ACC112 (cell line): Measurements from ENCODE around the gene ATG16L1.

ENCODE experiments used
- H2AFZ ChIP-seq: fragments of 200-600 bp; sonication (generic); one replicate; pipeline ENCODE4 v1.6.0; 2017; ENCODE audit warnings: antibody characterized with exemption, low read length; ENCODE audit not compliant: unreplicated experiment
- H3K27ac ChIP-seq: fragments of 200-600 bp; sonication (generic); 2 replicates; pipeline ENCODE4 v1.5.1; 2014; ENCODE audit warnings: low read depth, mild to moderate bottlenecking, antibody characterized with exemption, low read length, moderate library complexity
- H3K27me3 ChIP-seq: fragments of 200-600 bp; sonication (generic); 2 replicates; pipeline ENCODE4 v1.6.1; 2014; ENCODE audit warnings: mild to moderate bottlenecking, antibody characterized with exemption, low read length, moderate library complexity, mixed read lengths; ENCODE audit not compliant: insufficient read depth
- H3K36me3 ChIP-seq: fragments of 200-600 bp; sonication (generic); 2 replicates; pipeline ENCODE4 v1.6.1; 2016; ENCODE audit warnings: mild to moderate bottlenecking, antibody characterized with exemption, low read length, moderate library complexity, mixed read lengths; ENCODE audit not compliant: insufficient read depth
- H3K4me1 ChIP-seq: fragments of 200-600 bp; sonication (generic); one replicate; pipeline ENCODE4 v1.6.1; 2016; ENCODE audit warnings: low read length, mixed read lengths; ENCODE audit not compliant: insufficient read depth, unreplicated experiment, control insufficient read depth
- H3K4me3 ChIP-seq: fragments of 200-600 bp; sonication (generic); 2 replicates; pipeline ENCODE4 v1.5.1; 2014; ENCODE audit warnings: mild to moderate bottlenecking, low read depth, low read length
- H3K79me2 ChIP-seq: fragments of 200-600 bp; sonication (generic); one replicate; pipeline ENCODE4 v1.6.0; 2016; ENCODE audit warnings: low read length; ENCODE audit not compliant: control insufficient read depth, unreplicated experiment, insufficient read depth

The ATG16L1 gene

DNA sequence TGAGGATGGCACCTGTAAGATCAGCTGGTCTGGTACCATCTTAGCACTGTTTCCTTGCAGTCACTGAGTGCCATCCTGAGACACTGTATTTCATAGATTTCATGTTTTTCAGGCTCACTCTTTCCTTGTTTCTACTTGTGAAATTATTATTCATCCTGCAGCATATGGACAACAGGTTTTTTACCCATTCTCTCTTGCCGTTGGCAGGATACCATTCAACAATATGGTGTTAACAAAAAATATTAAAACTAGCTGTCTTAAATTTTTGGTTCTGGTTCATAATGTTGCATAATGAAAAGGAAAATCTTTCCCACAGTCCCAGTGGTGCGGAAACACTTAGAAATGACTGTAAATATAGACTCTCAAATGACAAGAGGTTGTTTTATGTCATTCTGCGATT, 23.1 kb upstream of the ATG16L1 start:
- Histone ChIP-seq H3K27me3 (peaks cover 39% of the 10 kb centered on the region), H3K79me2 (no peaks in the 10 kb centered on the region), H3K27ac (no peak overlapping the region), H3K4me1 (no peaks in the 10 kb centered on the region), H2AFZ (no peak overlapping the region), H3K36me3 (no peaks in the 10 kb centered on the region), H3K4me3 (no peak overlapping the region)

DNA sequence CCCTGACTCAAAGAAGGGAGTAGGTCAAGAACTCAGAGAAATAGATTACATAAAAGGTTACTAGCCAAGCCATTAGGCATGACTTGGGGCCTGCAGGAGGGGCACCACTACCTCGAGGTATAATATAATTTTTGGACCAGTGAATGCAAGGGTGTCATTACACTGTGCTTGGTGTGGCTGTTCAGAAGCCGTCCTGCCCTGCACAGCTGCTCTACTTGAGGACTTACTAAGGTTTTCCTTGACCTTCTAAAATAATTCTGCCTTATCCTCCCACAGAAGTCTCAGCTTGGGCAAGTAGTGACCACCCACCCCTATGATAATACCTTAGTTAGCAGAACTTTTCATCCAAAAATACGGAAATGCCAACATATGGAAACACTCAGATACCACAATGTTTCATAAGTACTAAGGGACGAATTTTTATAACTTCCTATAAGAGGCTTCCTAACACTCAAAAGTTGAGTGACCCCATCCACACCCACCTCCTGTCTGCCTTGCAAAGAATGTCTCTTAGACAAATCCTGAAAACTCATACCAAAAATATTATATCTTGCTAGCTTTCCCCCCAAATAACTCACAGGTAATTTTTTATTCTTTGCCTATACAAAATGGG, 17.7 kb upstream of the ATG16L1 start:
- Histone ChIP-seq H3K36me3 (no peaks in the 10 kb centered on the region), H3K27me3 (peaks cover 1% of the 10 kb centered on the region), H3K27ac (no peak overlapping the region), H2AFZ (no peak overlapping the region), H3K4me3 (no peak overlapping the region), H3K79me2 (no peaks in the 10 kb centered on the region), H3K4me1 (no peaks in the 10 kb centered on the region)

DNA sequence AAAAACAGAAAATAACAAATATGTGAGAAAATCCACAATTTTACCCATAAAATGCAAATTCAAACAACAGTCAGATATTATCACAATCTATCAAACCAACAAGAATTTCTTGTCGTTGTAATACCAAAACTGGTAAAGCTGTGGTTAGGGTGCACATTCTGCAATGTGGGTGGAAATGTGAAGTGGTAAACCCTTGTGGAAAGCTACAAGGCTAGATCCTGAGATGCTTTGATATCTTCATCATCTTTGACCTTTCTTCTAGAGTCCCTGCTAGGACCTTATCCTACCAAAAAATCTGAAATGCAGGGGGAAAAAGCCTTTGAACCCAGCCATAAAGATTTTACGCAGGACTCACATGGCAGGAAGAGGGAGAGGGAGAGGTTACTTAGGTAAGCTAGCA, 17.2 kb upstream of the ATG16L1 start:
- Histone ChIP-seq H3K27ac (no peak overlapping the region), H3K4me3 (no peak overlapping the region), H3K79me2 (no peaks in the 10 kb centered on the region), H3K27me3 (no peaks in the 10 kb centered on the region), H3K4me1 (no peaks in the 10 kb centered on the region), H2AFZ (no peak overlapping the region), H3K36me3 (no peaks in the 10 kb centered on the region)

DNA sequence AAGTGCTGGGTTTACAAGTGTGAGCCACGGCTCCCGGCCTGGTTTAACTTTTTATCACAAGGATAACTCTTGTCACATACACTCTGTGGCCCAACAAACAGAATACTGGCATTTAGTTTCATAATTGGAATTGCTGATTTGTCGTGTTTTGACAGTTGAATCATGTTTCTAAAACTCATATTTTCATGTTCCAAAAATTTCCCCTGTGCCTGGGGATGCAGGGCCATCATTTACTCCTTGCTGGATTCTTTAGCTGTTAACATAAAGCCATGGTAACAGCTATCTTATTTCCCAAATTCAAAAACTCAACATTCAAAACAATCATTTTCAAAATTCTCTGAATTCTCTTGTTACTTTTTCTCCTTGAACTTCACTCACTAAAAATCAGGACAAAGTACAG, 16.5 kb upstream of the ATG16L1 start:
- H3K27ac ChIP-seq, result no peak overlapping the region
- H2AFZ ChIP-seq, result no peak overlapping the region
- H3K36me3 ChIP-seq, result no peaks in the 10 kb centered on the region
- no peaks in the 10 kb centered on the region for H3K79me2 ChIP-seq
- H3K27me3 ChIP-seq, result no peaks in the 10 kb centered on the region
- no peak overlapping the region for H3K4me3 ChIP-seq
- no peaks in the 10 kb centered on the region for H3K4me1 ChIP-seq

DNA sequence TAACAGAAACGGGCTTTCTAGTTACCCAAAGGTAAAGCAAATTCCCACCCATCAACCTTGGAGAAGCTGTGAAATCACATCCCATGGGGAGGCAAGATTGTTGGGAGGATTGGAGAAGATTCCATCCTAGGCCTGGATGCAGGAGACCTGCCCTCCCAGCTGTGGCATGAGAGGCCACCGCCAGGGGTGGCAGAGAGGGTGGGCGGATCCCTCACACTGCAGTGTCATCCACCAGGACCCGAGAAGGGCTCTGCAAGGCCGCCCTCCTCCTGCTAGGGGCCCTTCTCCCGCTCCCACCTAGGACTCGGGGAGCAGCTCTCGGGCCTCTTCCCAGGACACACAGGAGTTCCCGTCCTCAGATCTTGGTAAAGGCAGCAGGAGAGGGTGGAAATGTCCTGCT, 15.5 kb upstream of the ATG16L1 start:
- Histone ChIP-seq H3K27me3 (no peaks in the 10 kb centered on the region), H3K4me3 (no peak overlapping the region), H3K36me3 (no peaks in the 10 kb centered on the region), H2AFZ (no peak overlapping the region), H3K79me2 (no peaks in the 10 kb centered on the region), H3K4me1 (no peaks in the 10 kb centered on the region), H3K27ac (no peak overlapping the region)

DNA sequence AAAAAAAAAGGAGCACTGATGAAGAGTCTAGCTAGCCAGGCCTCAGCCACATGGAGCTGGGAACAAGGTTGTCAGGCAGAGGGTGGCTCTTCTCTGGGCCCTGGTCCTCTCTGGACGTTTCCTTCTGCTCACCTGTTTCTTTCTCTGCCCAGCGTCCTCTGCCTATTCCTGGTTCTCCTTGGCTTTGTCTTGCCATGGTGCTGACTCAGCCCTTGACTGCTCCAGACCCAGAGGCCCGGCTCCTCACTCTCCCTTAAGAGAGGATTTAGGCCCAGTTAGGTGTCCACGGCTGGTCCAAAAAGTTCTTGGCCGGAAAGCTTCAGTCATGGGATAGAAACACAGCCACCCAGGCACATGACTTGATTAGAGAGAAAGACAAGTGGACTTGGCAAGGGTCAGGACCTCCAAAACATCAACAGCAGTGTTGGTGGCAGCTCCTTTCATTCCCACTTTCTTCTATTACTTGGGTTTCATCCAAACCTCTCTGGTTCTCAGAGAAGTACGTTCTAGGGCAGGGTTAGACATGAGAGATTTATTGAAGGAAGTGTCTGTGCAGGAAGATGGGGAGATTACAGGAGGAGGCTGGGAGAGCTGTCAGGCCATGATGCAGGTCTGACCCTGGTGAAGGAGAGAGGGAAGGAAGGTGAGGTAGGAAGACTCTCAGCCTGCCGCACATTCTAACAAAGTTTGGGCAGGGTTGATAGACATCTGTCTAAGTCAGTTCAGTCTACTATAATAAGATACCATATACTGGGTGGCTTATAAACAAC, 14.5 kb upstream of the ATG16L1 start:
- Histone ChIP-seq H2AFZ (no peak overlapping the region), H3K4me3 (no peak overlapping the region), H3K27ac (no peak overlapping the region), H3K4me1 (no peaks in the 10 kb centered on the region), H3K27me3 (no peaks in the 10 kb centered on the region), H3K79me2 (no peaks in the 10 kb centered on the region), H3K36me3 (no peaks in the 10 kb centered on the region)

DNA sequence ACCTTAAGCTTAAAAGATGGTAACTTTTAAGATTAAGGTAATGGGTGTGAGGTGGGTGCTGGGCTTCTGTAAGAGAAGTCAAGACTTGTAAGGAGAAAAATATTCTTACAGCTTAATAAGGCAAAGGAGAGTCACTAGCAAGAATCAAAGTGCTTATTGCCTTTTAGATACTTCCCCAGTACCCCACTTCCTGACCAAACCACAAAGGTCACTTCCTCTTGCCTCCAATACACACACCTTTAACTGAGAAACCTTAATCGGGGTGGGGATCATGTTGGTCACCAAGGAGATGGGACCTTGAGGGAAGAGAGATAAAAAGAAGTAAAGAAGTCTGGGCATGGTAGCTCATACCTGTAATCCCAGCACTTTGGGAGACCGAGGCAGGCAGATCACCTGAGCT, 10.6 kb upstream of the ATG16L1 start:
- Histone ChIP-seq H3K27ac (no peak overlapping the region), H3K36me3 (no peaks in the 10 kb centered on the region), H2AFZ (no peak overlapping the region), H3K27me3 (no peaks in the 10 kb centered on the region), H3K4me3 (no peak overlapping the region), H3K4me1 (peaks cover 3% of the 10 kb centered on the region), H3K79me2 (no peaks in the 10 kb centered on the region)

DNA sequence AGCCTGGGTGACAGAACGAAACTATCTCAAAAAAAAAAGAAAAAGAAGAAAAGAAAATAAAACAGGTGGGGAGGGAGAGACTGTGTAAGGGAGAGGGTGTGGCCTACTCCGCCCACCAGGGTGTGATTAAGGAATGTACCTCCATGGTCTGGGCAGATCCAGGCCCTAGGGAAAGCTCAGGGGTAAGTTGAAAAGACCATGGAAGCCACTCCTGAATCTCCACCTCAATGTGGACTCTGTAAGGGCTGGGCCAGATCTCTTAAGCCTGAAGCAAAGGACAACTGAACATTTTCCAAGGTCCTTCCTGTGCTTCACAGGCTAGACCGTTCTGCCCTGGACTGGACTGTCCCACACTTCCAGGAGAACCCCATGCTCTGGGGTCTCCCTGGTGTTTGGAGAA, 9.7 kb upstream of the ATG16L1 start:
- Histone ChIP-seq H3K36me3 (no peaks in the 10 kb centered on the region), H3K27me3 (no peaks in the 10 kb centered on the region), H3K4me3 (no peak overlapping the region), H3K4me1 (peaks cover 3% of the 10 kb centered on the region), H2AFZ (no peak overlapping the region), H3K27ac (no peak overlapping the region), H3K79me2 (no peaks in the 10 kb centered on the region)

DNA sequence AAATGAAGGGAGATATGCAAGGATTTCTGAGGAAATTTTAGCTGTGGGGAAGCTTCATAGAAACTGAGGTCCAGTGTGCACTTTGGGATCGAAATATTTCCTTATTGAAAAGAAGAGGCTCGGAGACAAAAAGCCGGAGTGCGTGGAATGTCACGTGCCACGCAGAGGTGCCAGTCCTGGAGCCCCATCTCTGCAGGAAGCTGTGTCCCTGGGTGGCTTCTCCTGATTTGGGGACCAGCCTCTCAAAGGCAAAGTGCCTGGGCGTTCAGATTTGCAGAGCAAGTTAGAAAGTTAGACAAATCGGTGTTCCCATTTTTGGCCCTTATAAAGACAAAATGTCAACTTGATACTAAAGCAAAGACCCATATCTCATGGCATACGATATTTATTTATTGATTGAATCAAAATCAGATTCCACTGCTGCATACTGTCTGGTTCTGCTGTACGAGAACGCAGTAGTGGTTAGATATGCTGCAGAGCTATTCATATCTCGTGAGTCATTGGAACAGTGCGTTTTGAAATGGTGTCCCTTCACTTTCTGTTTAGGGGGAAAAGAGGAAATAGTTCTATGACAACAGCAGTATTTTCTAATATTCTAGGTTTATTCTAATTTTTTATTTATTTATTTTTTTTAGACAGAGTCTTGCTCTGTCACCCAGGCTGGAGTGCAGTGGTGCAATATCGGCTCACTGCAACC, 9.1 kb upstream of the ATG16L1 start:
- H3K4me1 ChIP-seq, result peaks cover 3% of the 10 kb centered on the region
- no peaks in the 10 kb centered on the region for H3K27me3 ChIP-seq
- no peak overlapping the region for H3K27ac ChIP-seq
- H3K79me2 ChIP-seq, result no peaks in the 10 kb centered on the region
- no peak overlapping the region for H2AFZ ChIP-seq
- H3K36me3 ChIP-seq, result no peaks in the 10 kb centered on the region
- no peak overlapping the region for H3K4me3 ChIP-seq

DNA sequence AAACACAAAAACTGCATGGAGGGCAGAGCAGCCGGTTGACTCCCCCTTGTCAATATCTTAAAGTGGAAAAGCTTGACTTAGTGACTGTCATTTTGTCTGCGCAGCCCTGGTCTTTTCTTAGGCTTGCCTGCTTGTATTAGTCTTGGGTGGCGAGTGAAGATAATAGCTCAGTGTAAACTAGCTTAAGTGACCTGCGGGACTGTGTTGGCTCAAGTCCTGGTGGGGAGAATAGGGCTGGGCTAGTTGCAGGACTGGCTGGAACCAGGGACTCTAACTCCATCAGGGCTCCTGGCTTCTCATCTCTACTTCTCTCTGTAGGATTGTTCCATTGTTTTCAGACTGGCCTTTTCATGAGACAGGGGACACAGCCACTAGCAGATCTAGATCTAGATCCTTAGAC, 8.1 kb upstream of the ATG16L1 start:
- H3K4me3 ChIP-seq, result no peak overlapping the region
- no peaks in the 10 kb centered on the region for H3K79me2 ChIP-seq
- peaks cover 3% of the 10 kb centered on the region for H3K4me1 ChIP-seq

DNA sequence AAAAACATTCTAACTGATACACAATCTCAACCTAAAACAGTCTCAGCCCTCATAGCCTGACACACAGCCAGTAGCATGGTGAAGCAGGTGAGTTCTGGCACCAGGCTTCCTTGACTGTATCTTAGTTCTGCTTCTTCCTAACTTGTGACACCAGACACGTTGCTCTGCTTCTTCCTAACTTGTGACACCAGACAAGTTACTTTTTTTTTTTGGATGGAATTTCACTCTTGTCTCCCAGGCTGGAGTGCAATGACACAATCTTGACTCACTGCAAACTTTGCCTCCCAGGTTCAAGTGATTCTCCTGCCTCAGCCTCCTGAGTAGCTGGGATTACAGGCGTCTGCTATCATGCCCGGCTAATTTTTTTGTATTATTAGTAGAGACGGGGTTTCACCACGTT, 6.7 kb upstream of the ATG16L1 start:
- H3K4me3 ChIP-seq, result no peak overlapping the region
- no peaks in the 10 kb centered on the region for H3K36me3 ChIP-seq
- H3K27me3 ChIP-seq, result no peaks in the 10 kb centered on the region
- H3K79me2 ChIP-seq, result no peaks in the 10 kb centered on the region
- H2AFZ ChIP-seq, result no peak overlapping the region
- H3K27ac ChIP-seq, result no peak overlapping the region
- H3K4me1 ChIP-seq, result peaks cover 3% of the 10 kb centered on the region

More for the DNA sequence above, 8.1 kb upstream of the ATG16L1 start:
- Histone ChIP-seq H3K27ac (no peak overlapping the region), H3K36me3 (no peaks in the 10 kb centered on the region), H3K27me3 (no peaks in the 10 kb centered on the region), H2AFZ (no peak overlapping the region)
